ENCODE results near the gene LAMB1. TPM values are rescaled to one million over a fixed set of nuclear protein-coding genes. Genes with fewer than 3 reads are reported as not detected.

The LAMB1 gene
- total and polyA plus RNA-seq, 2 of the 13 experiments (the other 11 are each of a cell fraction or from before 2014, with no cell fraction given), result 109 to 124 TPM

DNA sequence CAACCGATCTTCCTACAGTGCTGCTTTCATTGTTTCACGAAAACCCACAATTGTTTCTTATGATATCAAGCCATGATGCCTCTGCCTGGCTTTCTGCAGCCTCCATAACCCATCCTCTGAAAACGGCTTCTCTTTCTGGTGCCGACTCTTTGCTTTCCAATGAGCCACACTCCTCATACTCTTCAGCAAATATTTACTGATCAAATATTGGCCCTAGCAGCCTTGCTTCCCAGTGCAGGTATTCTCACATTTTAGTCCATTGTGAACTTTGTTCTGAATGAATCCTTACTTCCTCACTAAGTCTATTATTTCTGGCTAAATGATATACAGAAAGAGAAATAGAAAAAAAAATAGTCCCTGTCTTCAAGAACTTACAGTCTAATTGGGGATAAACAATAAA, 35.5 kb downstream of the LAMB1 start (continued):
- TF ChIP-seq, protein P1, sequence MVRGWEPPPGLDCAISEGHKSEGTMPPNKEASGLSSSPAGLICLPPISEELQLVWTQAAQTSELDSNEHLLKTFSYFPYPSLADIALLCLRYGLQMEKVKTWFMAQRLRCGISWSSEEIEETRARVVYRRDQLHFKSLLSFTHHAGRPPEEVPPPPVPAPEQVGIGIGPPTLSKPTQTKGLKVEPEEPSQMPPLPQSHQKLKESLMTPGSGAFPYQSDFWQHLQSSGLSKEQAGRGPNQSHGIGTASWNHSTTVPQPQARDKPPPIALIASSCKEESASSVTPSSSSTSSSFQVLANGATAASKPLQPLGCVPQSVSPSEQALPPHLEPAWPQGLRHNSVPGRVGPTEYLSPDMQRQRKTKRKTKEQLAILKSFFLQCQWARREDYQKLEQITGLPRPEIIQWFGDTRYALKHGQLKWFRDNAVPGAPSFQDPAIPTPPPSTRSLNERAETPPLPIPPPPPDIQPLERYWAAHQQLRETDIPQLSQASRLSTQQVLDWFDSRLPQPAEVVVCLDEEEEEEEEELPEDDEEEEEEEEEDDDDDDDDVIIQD (CRISPR knock-in tag; IDR thresholded peaks at IDR 0.05; ENCODE audit: low read depth), result peak; percentile 83
- TF ChIP-seq TARDBP (CRISPR knock-in tag; IDR thresholded peaks at IDR 0.05) (peak; percentile 57), BHLHE40 (IDR thresholded peaks at IDR 0.05; ENCODE audit: low read length) (peak; percentile 33; the same call in 1 of the 2 replicates), ZNF142 (CRISPR knock-in tag; IDR thresholded peaks at IDR 0.05) (peak; percentile 69; the same call in 1 of the 2 replicates), HHEX (CRISPR knock-in tag; IDR thresholded peaks at IDR 0.05) (peak; percentile 88), RCOR2 (CRISPR knock-in tag; IDR thresholded peaks at IDR 0.05) (peak; percentile 88), ZMYM4 (CRISPR knock-in tag; IDR thresholded peaks at IDR 0.05) (peak; percentile 36; the same call in 1 of the 2 replicates), MED1 (CRISPR knock-in tag; IDR thresholded peaks at IDR 0.05) (peak; percentile 78), NFIC (IDR thresholded peaks at IDR 0.05; ENCODE audit: low read length) (peak; percentile 79), MYPOP (CRISPR knock-in tag; IDR thresholded peaks at IDR 0.05) (no peak; the same call in 1 of the 2 replicates), IRX3 (CRISPR knock-in tag; IDR thresholded peaks at IDR 0.05; ENCODE audit: borderline replicate concordance, low read depth) (no peak), ZBTB21 (CRISPR knock-in tag; IDR thresholded peaks at IDR 0.05) (0 out of 2 replicates have a peak, but pooled peaks have one; percentile 23), BRCA1 (CRISPR knock-in tag; IDR thresholded peaks at IDR 0.05) (0 out of 2 replicates have a peak, but pooled peaks have one; percentile 27), PRPF4 (IDR thresholded peaks at IDR 0.05; ENCODE audit: low read depth, low read length, poor library complexity, severe bottlenecking) (no peak), SAP130 (CRISPR knock-in tag; IDR thresholded peaks at IDR 0.05; ENCODE audit: low read depth) (peak; percentile 71), CEBPG (CRISPR knock-in tag; IDR thresholded peaks at IDR 0.05) (peak; percentile 55), ZNF883 (CRISPR knock-in tag; IDR thresholded peaks at IDR 0.05; ENCODE audit: not compliant biosample characterization) (no peak), IKZF5 (CRISPR knock-in tag; IDR thresholded peaks at IDR 0.05) (peak; percentile 48; the same call in 1 of the 2 replicates), KLF9 (CRISPR knock-in tag; IDR thresholded peaks at IDR 0.05; ENCODE audit: low read depth) (0 out of 2 replicates have a peak, but pooled peaks have one; percentile 55)
- TF ChIP-seq, protein P2, sequence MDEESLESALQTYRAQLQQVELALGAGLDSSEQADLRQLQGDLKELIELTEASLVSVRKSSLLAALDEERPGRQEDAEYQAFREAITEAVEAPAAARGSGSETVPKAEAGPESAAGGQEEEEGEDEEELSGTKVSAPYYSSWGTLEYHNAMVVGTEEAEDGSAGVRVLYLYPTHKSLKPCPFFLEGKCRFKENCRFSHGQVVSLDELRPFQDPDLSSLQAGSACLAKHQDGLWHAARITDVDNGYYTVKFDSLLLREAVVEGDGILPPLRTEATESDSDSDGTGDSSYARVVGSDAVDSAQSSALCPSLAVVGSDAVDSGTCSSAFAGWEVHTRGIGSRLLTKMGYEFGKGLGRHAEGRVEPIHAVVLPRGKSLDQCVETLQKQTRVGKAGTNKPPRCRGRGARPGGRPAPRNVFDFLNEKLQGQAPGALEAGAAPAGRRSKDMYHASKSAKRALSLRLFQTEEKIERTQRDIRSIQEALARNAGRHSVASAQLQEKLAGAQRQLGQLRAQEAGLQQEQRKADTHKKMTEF (CRISPR knock-in tag; IDR thresholded peaks at IDR 0.05), result peak; percentile 78

All from HepG2 (cell line).